ENCODE measurements around the gene JMJD4. TPM values are rescaled to one million over a fixed set of nuclear protein-coding genes. Genes with fewer than 3 reads are reported as not detected.

The JMJD4 gene
- total RNA-seq, 2 experiments from 2014 or later: 20.4 to 21.6 TPM

GRCh38 chr1:227774051-227774731, 39.1 kb upstream of the JMJD4 start:
- Mint-ChIP-seq H3K9me3 (no peaks in the 10 kb centered on the region), H3K4me3 (peak overlapping the region; percentile 67), H3K4me1 (peaks cover 25% of the 10 kb centered on the region), H3K27ac (peak overlapping the region; percentile 84), H3K27me3 (no peaks in the 10 kb centered on the region), H3K36me3 (peaks cover 27% of the 10 kb centered on the region)
- POLR2A ChIA-PET: interaction anchor here (1.8 to 2.9 kb wide), 2 partner anchors 8 to 14 kb away, joined by 9 to 14 read pairs; no protein-coding TSS in a partner anchor
- ATAC-seq (ENCODE audit: low read depth) (peak; percentile 89), DNase-seq (peak; percentile 57)

- peak overlapping the region; percentile 84 for H3K27ac Mint-ChIP-seq
- POLR2A ChIA-PET: interaction anchor here (1.8 to 2.9 kb wide), 2 partner anchors 7 to 15 kb away, joined by 9 to 14 read pairs; no protein-coding TSS in a partner anchor
- H3K4me3 Mint-ChIP-seq: no peak overlapping the region
- DNase-seq (no peak), ATAC-seq (ENCODE audit: low read depth) (no peak)
- no peaks in the 10 kb centered on the region for H3K9me3 Mint-ChIP-seq
- peaks cover 25% of the 10 kb centered on the region for H3K4me1 Mint-ChIP-seq
- H3K36me3 Mint-ChIP-seq: peaks cover 33% of the 10 kb centered on the region
- no peaks in the 10 kb centered on the region for H3K27me3 Mint-ChIP-seq
Observed at GRCh38 chr1:227773558-227773957, 38.5 kb upstream of the JMJD4 start.

GRCh38 chr1:227771771-227772170, 36.7 kb upstream of the JMJD4 start:
- no peaks in the 10 kb centered on the region for H3K9me3 Mint-ChIP-seq
- H3K27me3 Mint-ChIP-seq: peaks cover 2% of the 10 kb centered on the region
- H3K36me3 Mint-ChIP-seq: peaks cover 40% of the 10 kb centered on the region
- H3K27ac Mint-ChIP-seq: no peak overlapping the region
- peaks cover 38% of the 10 kb centered on the region for H3K4me1 Mint-ChIP-seq
- no peak for ATAC-seq (ENCODE audit: low read depth)
- no peak for DNase-seq
- no peak overlapping the region for H3K4me3 Mint-ChIP-seq
- POLR2A ChIA-PET: no interaction called here

GRCh38 chr1:227771326-227771725, 36.2 kb upstream of the JMJD4 start:
- no peak overlapping the region for H3K4me3 Mint-ChIP-seq
- ATAC-seq (ENCODE audit: low read depth): no peak
- H3K36me3 Mint-ChIP-seq: peaks cover 37% of the 10 kb centered on the region
- no peak for DNase-seq
- H3K27ac Mint-ChIP-seq: no peak overlapping the region
- H3K27me3 Mint-ChIP-seq: peaks cover 2% of the 10 kb centered on the region
- peaks cover 41% of the 10 kb centered on the region for H3K4me1 Mint-ChIP-seq
- POLR2A ChIA-PET: no interaction called here
- no peaks in the 10 kb centered on the region for H3K9me3 Mint-ChIP-seq

GRCh38 chr1:227770812-227771211, 35.7 kb upstream of the JMJD4 start:
- Mint-ChIP-seq H3K27me3 (peaks cover 2% of the 10 kb centered on the region), H3K36me3 (peaks cover 33% of the 10 kb centered on the region), H3K9me3 (no peaks in the 10 kb centered on the region), H3K27ac (no peak overlapping the region), H3K4me1 (peaks cover 43% of the 10 kb centered on the region), H3K4me3 (no peak overlapping the region)
- ATAC-seq (ENCODE audit: low read depth): no peak
- POLR2A ChIA-PET: no interaction called here
- no peak for DNase-seq

- H3K36me3 Mint-ChIP-seq: peaks cover 33% of the 10 kb centered on the region
- H3K9me3 Mint-ChIP-seq: no peaks in the 10 kb centered on the region
- H3K4me3 Mint-ChIP-seq: no peak overlapping the region
- no peak for ATAC-seq (ENCODE audit: low read depth)
- POLR2A ChIA-PET: interaction anchor here (1.1 kb wide), 1 partner anchor 10 kb away, joined by 3 read pairs; no protein-coding TSS in a partner anchor
- H3K4me1 Mint-ChIP-seq: peaks cover 49% of the 10 kb centered on the region
- no peak overlapping the region for H3K27ac Mint-ChIP-seq
- DNase-seq: no peak
- H3K27me3 Mint-ChIP-seq: peaks cover 2% of the 10 kb centered on the region
Observed at GRCh38 chr1:227769936-227770494, 34.9 kb upstream of the JMJD4 start.

- H3K4me3 Mint-ChIP-seq: no peak overlapping the region
- peaks cover 5% of the 10 kb centered on the region for H3K27me3 Mint-ChIP-seq
- peaks cover 51% of the 10 kb centered on the region for H3K4me1 Mint-ChIP-seq
- POLR2A ChIA-PET: interaction anchor here (1.1 kb wide), 1 partner anchor 10 kb away, joined by 3 read pairs; no protein-coding TSS in a partner anchor
- ATAC-seq (ENCODE audit: low read depth) (no peak), DNase-seq (no peak)
- no peaks in the 10 kb centered on the region for H3K9me3 Mint-ChIP-seq
- no peak overlapping the region for H3K27ac Mint-ChIP-seq
- H3K36me3 Mint-ChIP-seq: peaks cover 32% of the 10 kb centered on the region
Observed at GRCh38 chr1:227769047-227769935, 34.2 kb upstream of the JMJD4 start.

GRCh38 chr1:227768640-227769039, 33.5 kb upstream of the JMJD4 start:
- Mint-ChIP-seq H3K27ac (no peak overlapping the region), H3K27me3 (peaks cover 5% of the 10 kb centered on the region), H3K9me3 (no peaks in the 10 kb centered on the region), H3K4me3 (no peak overlapping the region), H3K36me3 (peaks cover 32% of the 10 kb centered on the region), H3K4me1 (peaks cover 50% of the 10 kb centered on the region)
- ATAC-seq (ENCODE audit: low read depth) (no peak), DNase-seq (no peak)
- POLR2A ChIA-PET: interaction anchor here (1.1 kb wide), 1 partner anchor 11 kb away, joined by 3 read pairs; no protein-coding TSS in a partner anchor

- H3K36me3 Mint-ChIP-seq: peaks cover 32% of the 10 kb centered on the region
- H3K9me3 Mint-ChIP-seq: no peaks in the 10 kb centered on the region
- no peak overlapping the region for H3K4me3 Mint-ChIP-seq
- DNase-seq (no peak), ATAC-seq (ENCODE audit: low read depth) (no peak)
- H3K27me3 Mint-ChIP-seq: peaks cover 5% of the 10 kb centered on the region
- H3K27ac Mint-ChIP-seq: no peak overlapping the region
- H3K4me1 Mint-ChIP-seq: peaks cover 47% of the 10 kb centered on the region
- POLR2A ChIA-PET: no interaction called here
Observed at GRCh38 chr1:227768125-227768439, 33.0 kb upstream of the JMJD4 start.

- Mint-ChIP-seq H3K4me1 (peaks cover 49% of the 10 kb centered on the region), H3K27me3 (peaks cover 5% of the 10 kb centered on the region), H3K9me3 (no peaks in the 10 kb centered on the region), H3K36me3 (peaks cover 31% of the 10 kb centered on the region), H3K4me3 (peak overlapping the region; percentile 51), H3K27ac (no peak overlapping the region)
- ATAC-seq (ENCODE audit: low read depth) (no peak), DNase-seq (no peak)
- POLR2A ChIA-PET: interaction anchor here (2.3 to 2.6 kb wide), 2 partner anchors 7 to 20 kb away, joined by 9 to 14 read pairs; no protein-coding TSS in a partner anchor
Observed at GRCh38 chr1:227767401-227768124, 32.5 kb upstream of the JMJD4 start.

- peak overlapping the region; percentile 64 for H3K4me3 Mint-ChIP-seq
- ATAC-seq (ENCODE audit: low read depth): peak; percentile 2
- H3K4me1 Mint-ChIP-seq: peaks cover 47% of the 10 kb centered on the region
- H3K9me3 Mint-ChIP-seq: no peaks in the 10 kb centered on the region
- POLR2A ChIA-PET: interaction anchor here (0.6 to 2.6 kb wide), 5 partner anchors 8 to 828 kb away, joined by 3 to 14 read pairs (median 5); partner anchors contain the start of gene GUK1
- peak overlapping the region; percentile 72 for H3K27ac Mint-ChIP-seq
- peaks cover 26% of the 10 kb centered on the region for H3K36me3 Mint-ChIP-seq
- H3K27me3 Mint-ChIP-seq: peaks cover 5% of the 10 kb centered on the region
- no peak for DNase-seq
Observed at GRCh38 chr1:227766653-227767277, 31.7 kb upstream of the JMJD4 start.

GRCh38 chr1:227766015-227766634, 31.0 kb upstream of the JMJD4 start:
- Mint-ChIP-seq H3K4me1 (peaks cover 52% of the 10 kb centered on the region), H3K4me3 (peak overlapping the region; percentile 64), H3K36me3 (peaks cover 31% of the 10 kb centered on the region), H3K9me3 (no peaks in the 10 kb centered on the region), H3K27me3 (peaks cover 5% of the 10 kb centered on the region), H3K27ac (peak overlapping the region; percentile 72)
- DNase-seq: peak; percentile 83
- ATAC-seq (ENCODE audit: low read depth): peak; percentile 85
- POLR2A ChIA-PET: interaction anchor here (0.6 to 2.6 kb wide), 6 partner anchors 8 to 827 kb away, joined by 3 to 14 read pairs (median 4); partner anchors contain the start of gene GUK1

Data from activated naive CD8-positive, alpha-beta T cell treated with anti-CD3 and anti-CD28 coated beads, Interleukin-2, amount 10 ng/mL, durations not matched to agents 7 days and 5 days (primary cell).